Skin epidermis (tissue), 12 donors: ENCODE data around the gene MYH1.

ENCODE experiments used
- H3K27ac ChIP-seq, 21 experiments: fragments of 200-600 bp; sonication (generic) in 11 of 21; one replicate each; pipeline ENCODE4 v1.5.0; 2020; ENCODE audit warnings: mild to moderate bottlenecking in 3 of 21, inconsistent platforms in 2 of 21, moderate library complexity in 2 of 21
- H3K4me3 ChIP-seq, 7 experiments: fragments of 200-600 bp; sonication (generic) in 2 of 7; one replicate each; pipeline ENCODE4 v1.5.0; 2020; ENCODE audit warnings: inconsistent platforms in 2 of 7, mild to moderate bottlenecking in 2 of 7, moderate library complexity in 1 of 7

Gene MYH1

DNA sequence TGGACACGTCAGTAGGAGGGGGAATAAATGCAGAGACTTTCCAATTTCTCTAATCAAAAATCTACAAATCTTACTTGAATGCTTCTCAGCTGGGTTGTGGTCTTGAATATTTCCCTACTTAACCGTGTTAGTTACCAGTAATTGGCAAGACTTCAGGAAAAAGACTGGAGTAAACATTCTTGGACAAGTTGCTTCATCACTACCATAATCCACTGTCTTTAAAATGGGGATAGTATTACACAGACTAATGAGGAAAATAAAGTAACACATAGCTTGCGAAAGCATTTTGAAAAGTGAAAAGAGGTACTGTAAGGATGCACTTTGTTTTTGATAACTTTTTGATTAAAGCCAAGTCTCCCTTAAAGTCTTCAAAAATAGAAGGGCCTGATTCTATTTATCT lies 18.4 kb downstream of the MYH1 start:
- Histone ChIP-seq H3K27ac (no peak overlapping the region), H3K4me3 (no peak overlapping the region)

GRCh38 chr17:10492004-10492403 lies 26.3 kb downstream of the MYH1 start:
- no peak overlapping the region for H3K27ac ChIP-seq
- no peak overlapping the region for H3K4me3 ChIP-seq

DNA sequence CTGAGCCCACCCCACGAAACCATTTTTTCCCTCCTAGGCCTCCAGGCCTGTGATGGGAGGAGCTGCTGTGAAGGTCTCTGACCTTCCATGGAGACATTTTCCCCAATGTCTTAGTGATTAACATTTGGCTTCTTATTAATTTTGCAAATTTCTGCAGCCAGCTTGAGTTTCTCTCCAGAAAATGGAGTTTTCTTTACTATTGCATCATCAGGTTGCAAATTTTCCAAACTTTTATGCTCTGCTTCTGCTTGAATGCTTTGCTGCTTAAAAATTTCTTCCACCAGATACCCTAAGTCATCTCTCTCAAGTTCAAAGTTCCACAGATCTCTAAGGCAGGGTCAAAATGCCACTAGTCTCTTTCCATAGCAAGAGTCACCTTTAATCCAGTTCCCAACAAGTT lies 36.1 kb downstream of the MYH1 start:
- no peak overlapping the region for H3K27ac ChIP-seq
- no peak overlapping the region for H3K4me3 ChIP-seq

DNA sequence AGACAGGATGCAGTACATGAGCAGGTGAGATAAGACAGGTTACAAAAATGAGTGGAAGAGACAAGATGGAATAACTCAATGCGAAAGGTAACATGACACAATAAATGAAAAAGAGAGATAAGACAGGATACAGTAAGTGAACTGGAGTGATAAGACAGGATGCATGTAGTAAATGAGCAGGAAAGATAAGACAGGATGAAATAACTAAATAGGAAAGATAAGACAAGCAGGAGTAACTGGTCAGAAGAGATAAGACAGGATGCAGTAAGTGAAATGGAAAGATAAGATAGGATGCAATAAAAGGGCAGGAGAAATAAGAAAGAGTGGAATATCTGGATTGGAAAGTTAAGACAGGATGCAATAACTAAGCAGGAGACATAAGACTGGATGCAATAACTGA lies 40.6 kb downstream of the MYH1 start:
- Histone ChIP-seq H3K27ac (no peak overlapping the region), H3K4me3 (no peak overlapping the region)

GRCh38 chr17:10474536-10474935 lies 43.8 kb downstream of the MYH1 start:
- Histone ChIP-seq H3K27ac (no peak overlapping the region), H3K4me3 (no peak overlapping the region)

- H3K4me3 ChIP-seq: no peak overlapping the region
- H3K27ac ChIP-seq: no peak overlapping the region
Measured at GRCh38 chr17:10471858-10472257, 46.5 kb downstream of the MYH1 start.

GRCh38 chr17:10469459-10469858 lies 48.9 kb downstream of the MYH1 start, which contains the start of gene MYH4:
TSS of gene MYH4 (minus strand) at chr17:10469559. CDS start at chr17:10466745, 2,814 bp downstream.
- Histone ChIP-seq H3K27ac (no peak within 1 kb of the TSS), H3K4me3 (no peak within 1 kb of the TSS)

DNA sequence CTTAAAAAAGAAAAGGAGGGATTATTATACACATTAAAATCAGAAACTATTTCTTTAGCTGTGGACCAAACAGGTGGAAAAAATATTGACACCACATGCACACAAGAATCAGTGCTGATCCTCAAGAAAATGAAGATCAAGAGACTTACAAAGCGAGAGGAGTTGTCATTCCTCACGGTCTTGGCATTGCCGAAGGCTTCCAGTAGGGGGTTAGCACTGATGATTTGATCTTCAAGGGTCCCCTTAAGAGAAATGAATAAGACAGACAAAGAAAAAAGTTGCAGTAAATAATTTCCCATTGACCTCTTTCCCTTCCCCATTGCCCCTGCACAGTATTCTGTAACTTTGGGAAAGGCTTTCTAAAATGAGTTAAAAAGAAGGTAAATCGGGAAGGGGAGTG lies 54.9 kb downstream of the MYH1 start:
- no peak overlapping the region for H3K27ac ChIP-seq

GRCh38 chr17:10460062-10460461 lies 58.3 kb downstream of the MYH1 start:
- Histone ChIP-seq H3K4me3 (no peak overlapping the region), H3K27ac (no peak overlapping the region)

More for the DNA sequence above, 54.9 kb downstream of the MYH1 start:
- H3K4me3 ChIP-seq: no peak overlapping the region

DNA sequence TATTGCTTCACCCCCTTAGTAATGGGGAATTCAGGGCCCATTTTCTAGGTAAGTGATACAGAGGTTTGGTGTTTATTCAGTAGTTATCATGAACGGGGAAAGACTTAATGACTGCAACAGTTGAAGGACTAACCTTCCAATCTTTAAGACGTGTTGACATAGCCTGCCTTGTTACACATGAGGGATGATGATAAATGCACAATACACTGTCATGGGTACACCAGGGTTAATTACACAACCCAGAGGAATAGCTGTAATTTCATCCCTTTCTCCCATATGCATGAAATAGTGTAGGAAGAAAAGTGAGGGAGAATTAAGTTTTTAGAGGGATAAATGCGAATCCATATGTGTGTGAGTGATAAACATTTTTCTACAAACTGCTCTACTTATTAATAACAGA lies 59.6 kb downstream of the MYH1 start:
- Histone ChIP-seq H3K4me3 (no peak overlapping the region), H3K27ac (no peak overlapping the region)

- no peak overlapping the region for H3K27ac ChIP-seq
- no peak overlapping the region for H3K4me3 ChIP-seq
Measured at GRCh38 chr17:10457952-10458351, 60.4 kb downstream of the MYH1 start.

- no peak overlapping the region for H3K27ac ChIP-seq
- no peak overlapping the region for H3K4me3 ChIP-seq
Measured at GRCh38 chr17:10447026-10447931, 71.1 kb downstream of the MYH1 start.
